Measurements from ENCODE around the gene IDH3G.

IDH3G gene

GRCh38 chrX:153806999-153807575 lies 12.9 kb upstream of the IDH3G start:
- TF ChIP-seq JUND (IDR thresholded peaks at IDR 0.05; ENCODE audit: low read depth), result no peak
- in situ Hi-C loops (cut with HindIII; ENCODE audit: low pct_unique_long_range_greater_than_20kb, low sequenced_read_pairs), result no loop called here
- no peak for DNase-seq (ENCODE audit: low read depth in 1 of 2, low spot score in 1 of 2)

DNA sequence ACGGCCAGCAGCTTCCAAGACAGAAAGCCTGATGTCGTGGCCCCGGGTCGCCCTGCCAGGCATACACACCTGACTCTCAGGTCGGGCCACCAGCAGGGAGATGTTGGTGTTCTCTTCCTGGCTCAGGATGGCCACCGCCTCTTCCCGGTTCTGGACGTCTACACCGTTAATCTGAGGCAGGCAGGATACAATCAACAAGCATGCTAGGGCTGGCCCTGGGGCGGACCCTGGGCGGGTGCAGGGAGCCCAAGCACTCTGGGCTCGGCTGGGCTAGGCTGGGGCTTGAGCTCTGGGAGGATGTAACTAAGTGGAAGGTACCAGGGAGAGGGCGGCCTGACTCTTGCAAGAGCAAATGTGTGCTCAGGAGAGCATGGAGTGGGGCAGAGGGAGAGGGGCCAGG lies 11.3 kb upstream of the IDH3G start:
- no peak for DNase-seq (ENCODE audit: low read depth in 1 of 2, low spot score in 1 of 2)
- in situ Hi-C loops (cut with HindIII; ENCODE audit: low pct_unique_long_range_greater_than_20kb, low sequenced_read_pairs), result no loop called here
- no peak for TF ChIP-seq JUND (IDR thresholded peaks at IDR 0.05; ENCODE audit: low read depth)

- no peak for TF ChIP-seq JUND (IDR thresholded peaks at IDR 0.05; ENCODE audit: low read depth)
- DNase-seq (ENCODE audit: low read depth in 1 of 2, low spot score in 1 of 2), result no peak
- in situ Hi-C loops (cut with HindIII; ENCODE audit: low pct_unique_long_range_greater_than_20kb, low sequenced_read_pairs), result no loop called here
These were observed 10.4 kb upstream of the IDH3G start for GRCh38 chrX:153804621-153805020.

GRCh38 chrX:153804100-153804595 lies 10.0 kb upstream of the IDH3G start:
- no peak for DNase-seq (ENCODE audit: low read depth in 1 of 2, low spot score in 1 of 2)
- in situ Hi-C loops (cut with HindIII; ENCODE audit: low pct_unique_long_range_greater_than_20kb, low sequenced_read_pairs), result no loop called here
- no peak for TF ChIP-seq JUND (IDR thresholded peaks at IDR 0.05; ENCODE audit: low read depth)

- in situ Hi-C loops (cut with HindIII; ENCODE audit: low pct_unique_long_range_greater_than_20kb, low sequenced_read_pairs), result no loop called here
- TF ChIP-seq JUND (IDR thresholded peaks at IDR 0.05; ENCODE audit: low read depth), result no peak
- DNase-seq (ENCODE audit: low read depth in 1 of 2, low spot score in 1 of 2), result no peak
These were observed 9.3 kb upstream of the IDH3G start for GRCh38 chrX:153803211-153804099.

- no peak for TF ChIP-seq JUND (IDR thresholded peaks at IDR 0.05; ENCODE audit: low read depth)
- DNase-seq (ENCODE audit: low read depth in 1 of 2, low spot score in 1 of 2), result no peak
- in situ Hi-C loops (cut with HindIII; ENCODE audit: low pct_unique_long_range_greater_than_20kb, low sequenced_read_pairs), result no loop called here
These were observed 8.4 kb upstream of the IDH3G start for GRCh38 chrX:153802513-153803045.

DNA sequence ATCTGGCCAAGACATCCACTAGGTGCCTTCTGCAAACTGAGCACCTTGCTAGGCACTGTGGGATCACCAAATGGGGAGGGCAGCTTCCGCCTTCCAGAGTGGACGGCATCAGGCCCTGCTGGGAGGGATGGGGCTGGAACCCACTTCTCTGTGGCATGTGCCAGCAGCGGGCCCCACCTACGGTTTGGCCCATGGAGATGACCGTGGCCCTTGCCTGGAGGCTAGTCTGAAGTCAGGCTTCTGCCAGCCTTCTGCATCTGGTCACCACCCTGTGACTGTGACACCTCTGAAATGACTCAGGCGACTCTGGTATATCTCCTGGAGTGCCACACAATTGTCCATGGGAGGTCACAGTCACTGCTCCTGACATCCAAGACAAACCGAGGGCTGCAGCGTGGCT lies 7.5 kb upstream of the IDH3G start:
- no peak for DNase-seq (ENCODE audit: low read depth in 1 of 2, low spot score in 1 of 2)
- TF ChIP-seq JUND (IDR thresholded peaks at IDR 0.05; ENCODE audit: low read depth), result no peak
- in situ Hi-C loops (cut with HindIII; ENCODE audit: low pct_unique_long_range_greater_than_20kb, low sequenced_read_pairs), result no loop called here

DNA sequence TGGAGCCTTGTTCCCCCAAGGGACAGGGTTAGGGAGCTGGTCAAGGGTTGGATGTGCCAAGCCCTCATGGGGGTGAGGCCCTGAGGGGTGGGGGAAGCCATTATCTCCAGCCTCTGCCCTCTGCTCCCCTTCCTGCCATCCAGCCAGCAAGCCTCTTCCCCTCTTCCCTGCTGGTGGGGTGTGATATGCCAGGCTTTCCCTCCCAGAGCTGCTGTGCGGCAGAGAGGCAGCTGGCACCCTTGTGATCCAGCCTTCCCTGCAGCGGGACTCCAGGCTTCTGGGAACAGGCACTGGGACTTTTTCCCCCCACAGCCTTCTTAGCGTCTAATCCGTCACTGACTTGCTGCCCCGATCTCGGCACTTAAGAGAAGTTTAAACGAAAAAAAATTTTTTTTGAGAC lies 6.6 kb upstream of the IDH3G start:
- DNase-seq (ENCODE audit: low read depth in 1 of 2, low spot score in 1 of 2), result no peak
- TF ChIP-seq JUND (IDR thresholded peaks at IDR 0.05; ENCODE audit: low read depth), result no peak
- in situ Hi-C loops (cut with HindIII; ENCODE audit: low pct_unique_long_range_greater_than_20kb, low sequenced_read_pairs), result no loop called here

DNA sequence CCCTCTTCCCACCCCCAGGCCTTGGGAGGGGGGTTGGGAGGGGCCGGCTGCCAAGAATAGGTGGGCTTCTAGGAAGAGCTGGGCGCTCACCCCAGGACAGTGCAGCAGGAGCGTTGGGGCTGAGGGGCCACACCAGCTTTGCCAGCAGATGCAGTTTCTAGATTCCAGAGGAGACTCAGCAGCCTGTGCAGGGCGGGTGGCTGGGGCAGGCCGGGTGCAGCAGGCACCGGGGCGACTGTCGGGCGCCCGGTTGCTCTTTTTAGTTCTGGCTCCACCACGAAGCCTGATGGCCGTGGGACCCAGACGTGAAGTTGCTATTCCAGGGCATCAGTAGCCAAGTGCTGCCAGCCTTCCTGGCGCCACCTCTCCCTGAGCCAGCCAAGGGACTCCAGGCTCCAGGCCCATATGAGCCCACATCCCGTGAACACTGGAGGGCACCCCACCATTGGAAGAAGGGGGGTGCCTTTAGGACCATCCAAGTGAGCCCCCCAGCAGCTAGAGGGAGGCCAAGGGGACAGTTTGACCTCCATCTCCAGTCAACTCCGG lies 6.1 kb upstream of the IDH3G start:
- in situ Hi-C loops (cut with HindIII; ENCODE audit: low pct_unique_long_range_greater_than_20kb, low sequenced_read_pairs), result no loop called here
- no peak for DNase-seq (ENCODE audit: low read depth in 1 of 2, low spot score in 1 of 2)
- TF ChIP-seq JUND (IDR thresholded peaks at IDR 0.05; ENCODE audit: low read depth), result no peak

DNA sequence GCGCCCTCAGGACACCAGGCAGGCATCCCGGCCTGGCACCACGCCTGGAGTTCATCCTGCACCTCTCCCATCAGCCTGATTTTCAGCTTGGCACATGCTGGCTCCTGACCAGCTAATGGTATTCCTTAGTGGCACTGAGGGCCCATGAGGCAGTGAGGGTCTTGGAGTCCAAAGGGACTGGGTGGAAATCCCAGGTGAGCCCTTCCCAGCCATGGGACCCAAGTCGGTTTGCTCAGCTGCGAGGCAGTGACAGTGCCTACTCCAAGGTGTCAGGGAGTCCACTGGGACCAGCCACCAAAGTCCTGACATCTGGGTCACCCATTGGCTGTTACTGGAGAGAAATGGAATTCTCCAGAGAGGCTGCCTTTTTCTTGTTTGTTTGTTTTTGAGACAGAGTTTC lies 5.2 kb upstream of the IDH3G start:
- in situ Hi-C loops (cut with HindIII; ENCODE audit: low pct_unique_long_range_greater_than_20kb, low sequenced_read_pairs), result no loop called here
- no peak for TF ChIP-seq JUND (IDR thresholded peaks at IDR 0.05; ENCODE audit: low read depth)
- no peak for DNase-seq (ENCODE audit: low read depth in 1 of 2, low spot score in 1 of 2)

DNA sequence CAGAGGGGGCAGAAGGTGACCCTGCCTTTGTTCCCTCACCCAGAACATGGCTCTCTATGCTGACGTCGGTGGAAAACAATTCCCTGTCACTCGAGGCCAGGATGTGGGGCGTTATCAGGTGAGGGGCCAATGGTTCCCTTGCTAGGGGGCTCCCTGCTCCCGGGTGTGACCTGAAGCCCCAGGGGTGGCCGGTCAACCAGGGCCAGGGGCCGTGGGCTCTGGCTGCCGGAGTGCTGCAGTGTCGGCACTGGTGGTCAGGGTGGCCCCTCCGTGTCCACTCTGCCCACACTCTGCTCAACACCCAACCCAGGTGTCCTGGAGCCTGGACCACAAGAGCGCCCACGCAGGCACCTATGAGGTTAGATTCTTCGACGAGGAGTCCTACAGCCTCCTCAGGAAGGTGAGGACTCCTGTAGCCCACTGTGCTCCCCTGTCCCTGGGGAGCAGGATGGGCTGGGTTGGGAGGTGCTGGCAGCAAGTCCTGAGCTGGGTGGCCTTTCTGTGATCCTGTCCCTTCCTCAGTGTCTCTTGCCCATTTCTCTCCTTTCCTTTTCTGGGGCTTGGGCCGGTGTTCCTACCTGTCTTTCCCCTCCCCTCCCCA lies 3.3 kb upstream of the IDH3G start:
- no peak for DNase-seq (ENCODE audit: low read depth in 1 of 2, low spot score in 1 of 2)
- in situ Hi-C loops (cut with HindIII; ENCODE audit: low pct_unique_long_range_greater_than_20kb, low sequenced_read_pairs), result no loop called here
- TF ChIP-seq JUND (IDR thresholded peaks at IDR 0.05; ENCODE audit: low read depth), result no peak

DNA sequence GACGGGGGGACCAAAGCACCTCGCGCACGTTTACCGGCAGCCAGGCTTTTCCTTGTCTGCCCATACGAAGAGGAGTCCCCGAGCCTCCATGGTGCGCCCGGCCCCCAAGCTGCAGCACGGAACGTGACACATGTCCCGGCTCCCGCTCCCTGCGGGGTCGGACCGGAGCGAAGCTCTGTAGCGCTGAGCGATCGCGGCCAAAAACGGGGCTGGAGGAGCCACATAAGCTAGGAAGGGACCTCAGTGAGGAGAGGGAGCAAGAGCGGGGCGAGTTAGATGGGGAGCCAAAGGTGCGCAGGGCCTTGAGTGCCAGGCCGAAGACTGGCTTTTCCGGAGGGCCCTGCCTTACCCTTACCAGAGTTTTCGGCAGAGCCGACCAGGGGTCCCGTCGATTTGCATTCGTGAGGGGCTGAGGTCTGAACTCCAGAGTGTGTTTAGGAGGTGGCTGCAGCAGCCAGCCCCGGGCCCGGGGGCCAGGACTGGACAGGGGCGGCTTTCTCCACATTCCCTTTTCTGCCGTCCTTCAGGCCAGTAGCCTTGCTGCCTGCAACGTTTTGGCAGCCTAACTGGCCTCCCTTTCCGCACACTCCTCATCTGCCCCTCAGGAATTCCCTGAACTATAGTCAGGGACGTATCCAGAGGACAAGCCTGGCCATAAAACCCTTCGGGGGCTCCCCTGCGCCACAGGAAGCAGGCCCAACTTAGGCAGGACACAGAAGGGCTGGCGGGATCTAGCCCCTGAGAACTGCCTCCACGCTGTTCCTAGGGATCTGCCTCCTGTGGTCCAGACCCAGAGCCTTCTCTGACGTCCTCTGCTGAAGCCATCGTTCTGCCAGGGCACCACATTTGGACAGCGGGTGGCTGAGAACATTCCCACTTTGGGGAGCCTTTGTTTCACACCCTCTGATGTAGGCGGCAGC lies 982 bp upstream of the IDH3G start:
- TF ChIP-seq JUND (IDR thresholded peaks at IDR 0.05; ENCODE audit: low read depth), result no peak

More for the DNA sequence above, 982 bp upstream of the IDH3G start:
- DNase-seq (ENCODE audit: low read depth in 1 of 2, low spot score in 1 of 2), result no peak
- in situ Hi-C loops (cut with HindIII; ENCODE audit: low pct_unique_long_range_greater_than_20kb, low sequenced_read_pairs), result no loop called here
